Hepatocyte (in vitro differentiated cells): ENCODE results near the gene SLIT1.

Experiments
- EZH2 ChIP-seq: fragments of 200-600 bp; sonication (generic); IDR thresholded peaks from 2 replicates; pipeline ENCODE4 v1.6.1; 2016; ENCODE audit warnings: antibody characterized with exemption, mild to moderate bottlenecking, borderline replicate concordance
- TF ChIP-seq, protein P1 (sequence below): fragments of 200-600 bp; sonication (generic); IDR thresholded peaks from 2 replicates; pipeline ENCODE4 v1.5.1; 2016; ENCODE audit warnings: antibody characterized with exemption, mild to moderate bottlenecking; ENCODE audit not compliant: poor library complexity

DNA sequence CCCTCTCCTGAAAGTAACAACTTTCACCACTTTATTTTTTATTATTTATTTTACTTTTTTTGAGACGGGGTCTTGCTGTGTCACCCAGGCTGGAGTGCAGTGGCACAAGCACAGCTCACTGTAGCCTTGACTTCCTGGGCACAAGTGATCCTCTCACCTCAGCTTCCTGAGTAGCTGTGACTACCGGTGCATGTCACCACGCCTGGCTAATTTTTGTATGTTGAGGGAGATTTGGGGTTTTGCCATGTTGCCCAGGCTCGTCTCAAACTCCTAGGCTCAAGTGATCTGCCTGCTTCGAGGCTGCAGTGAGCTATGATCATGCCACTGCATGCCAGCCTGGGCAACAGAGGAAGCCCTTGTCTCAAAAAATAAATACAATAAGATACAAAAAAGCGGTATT lies 14.9 kb upstream of the SLIT1 start:
- TF ChIP-seq, protein P1, sequence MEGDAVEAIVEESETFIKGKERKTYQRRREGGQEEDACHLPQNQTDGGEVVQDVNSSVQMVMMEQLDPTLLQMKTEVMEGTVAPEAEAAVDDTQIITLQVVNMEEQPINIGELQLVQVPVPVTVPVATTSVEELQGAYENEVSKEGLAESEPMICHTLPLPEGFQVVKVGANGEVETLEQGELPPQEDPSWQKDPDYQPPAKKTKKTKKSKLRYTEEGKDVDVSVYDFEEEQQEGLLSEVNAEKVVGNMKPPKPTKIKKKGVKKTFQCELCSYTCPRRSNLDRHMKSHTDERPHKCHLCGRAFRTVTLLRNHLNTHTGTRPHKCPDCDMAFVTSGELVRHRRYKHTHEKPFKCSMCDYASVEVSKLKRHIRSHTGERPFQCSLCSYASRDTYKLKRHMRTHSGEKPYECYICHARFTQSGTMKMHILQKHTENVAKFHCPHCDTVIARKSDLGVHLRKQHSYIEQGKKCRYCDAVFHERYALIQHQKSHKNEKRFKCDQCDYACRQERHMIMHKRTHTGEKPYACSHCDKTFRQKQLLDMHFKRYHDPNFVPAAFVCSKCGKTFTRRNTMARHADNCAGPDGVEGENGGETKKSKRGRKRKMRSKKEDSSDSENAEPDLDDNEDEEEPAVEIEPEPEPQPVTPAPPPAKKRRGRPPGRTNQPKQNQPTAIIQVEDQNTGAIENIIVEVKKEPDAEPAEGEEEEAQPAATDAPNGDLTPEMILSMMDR = no peak
- TF ChIP-seq EZH2 = no peak
